Measurements from ENCODE around the gene EIF2D. TPM values are rescaled to one million over a fixed set of nuclear protein-coding genes. Genes with fewer than 3 reads are reported as not detected.

The EIF2D gene
- total and polyA plus RNA-seq, 2 of the 8 experiments (the other 6 are each of a cell fraction or from before 2014, with no cell fraction given) = 36.1 to 37.1 TPM

DNA sequence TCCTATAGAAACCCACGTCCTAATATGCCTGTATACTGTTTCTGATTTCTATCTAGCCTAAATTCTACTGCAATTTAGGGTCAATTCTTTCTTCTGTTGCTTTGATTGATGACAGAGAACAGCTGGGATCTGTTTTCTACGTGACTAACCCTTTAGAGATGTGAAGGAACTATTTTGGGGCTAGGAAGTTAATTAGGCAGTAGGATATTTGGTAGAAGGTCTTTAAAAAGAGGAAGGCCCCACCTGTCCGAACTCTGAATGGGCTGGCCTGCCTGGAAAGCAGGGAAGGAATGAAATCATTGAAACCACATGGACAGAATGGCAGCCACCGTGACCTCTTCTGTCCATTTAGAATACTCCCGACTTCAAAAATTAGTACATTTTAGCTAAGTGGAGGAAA lies 21.0 kb downstream of the EIF2D start:
- no peak overlapping the region for H3K27ac ChIP-seq (ENCODE audit: low read depth, low read length)
- CTCF ChIA-PET (ENCODE audit: partially characterized antibody) = interaction anchor here (0.6 to 4.3 kb wide), 23 partner anchors 8 to 641 kb away, joined by 3 to 27 read pairs (median 5); partner anchors contain the start of genes EIF2D and IKBKE

More for the DNA sequence above, 21.0 kb downstream of the EIF2D start:
- Histone ChIP-seq H3K9me3 (ENCODE audit: insufficient read depth in 2 of 2, low read depth in 1 of 2, low read length in 1 of 2) (no peaks in the 10 kb centered on the region), H3K27me3 (replicated peaks in 1 of 4; ENCODE audit: control insufficient read depth in 3 of 4, extremely low read depth in 1 of 4, insufficient read depth in 3 of 4, low read length in 3 of 4) (no peaks in the 10 kb centered on the region), H2AK5ac (ENCODE audit: low read depth, low read length) (no peak overlapping the region), H4K91ac (replicated peaks; ENCODE audit: insufficient read length, low read length) (no peak overlapping the region), H4K5ac (ENCODE audit: insufficient read length, low read depth, low read length) (no peak overlapping the region), H3K23me2 (ENCODE audit: low read depth, low read length) (no peaks in the 10 kb centered on the region), H4K20me1 (replicated peaks in 1 of 2; ENCODE audit: control insufficient read depth in 1 of 2, insufficient read depth in 2 of 2, low read length in 2 of 2) (no peaks in the 10 kb centered on the region), H3K4me2 (ENCODE audit: insufficient read depth in 1 of 2, low read depth in 2 of 2, low read length in 2 of 2) (no peak overlapping the region), H3K79me2 (ENCODE audit: control insufficient read depth in 1 of 2, insufficient read depth in 2 of 2, low read length in 2 of 2) (no peaks in the 10 kb centered on the region), H3K4me3 (ENCODE audit: extremely low read depth in 1 of 4, insufficient read depth in 2 of 4, low read depth in 3 of 4, low read length in 4 of 4) (no peak overlapping the region), H3K23ac (ENCODE audit: insufficient read length) (no peak overlapping the region), H3K4me1 (replicated peaks in 1 of 4; ENCODE audit: control insufficient read depth in 3 of 4, insufficient read depth in 4 of 4, low read length in 3 of 4) (no peaks in the 10 kb centered on the region), H2AFZ (ENCODE audit: low read length) (no peak overlapping the region), H2BK120ac (replicated peaks; ENCODE audit: low read depth, low read length) (no peak overlapping the region), H3K14ac (ENCODE audit: insufficient read length) (no peak overlapping the region), H4K8ac (ENCODE audit: extremely low read depth, insufficient read depth, low read length) (no peak overlapping the region), H3K36me3 (ENCODE audit: control insufficient read depth in 2 of 4, insufficient read depth in 4 of 4, low read length in 3 of 4) (peaks cover 2 to 23% (median 13%) of the 10 kb centered on the region in 4 experiments; a peak in 7 of 8 replicates), H2BK20ac (ENCODE audit: low read length) (no peak overlapping the region), H3K9ac (replicated peaks in 1 of 4; ENCODE audit: extremely low read depth in 1 of 4, low read depth in 3 of 4, low read length in 3 of 4) (no peak overlapping the region), H2BK15ac (ENCODE audit: low read length) (no peak overlapping the region), H2BK5ac (ENCODE audit: low read depth, low read length) (no peak overlapping the region), H3K18ac (ENCODE audit: extremely low read depth, low read length) (no peak overlapping the region), H2BK12ac (ENCODE audit: low read depth, low read length) (no peak overlapping the region), H3K4ac (replicated peaks; ENCODE audit: insufficient read length, low read depth, low read length) (no peak overlapping the region), H3K79me1 (ENCODE audit: low read depth, low read length) (no peaks in the 10 kb centered on the region), H3K56ac (replicated peaks; ENCODE audit: insufficient read length, low read depth, low read length) (no peak overlapping the region)
- WGBS, 2 experiments (ENCODE audit: extremely low coverage in 1 of 2, insufficient coverage in 1 of 2, insufficient read length in 1 of 2, insufficient replicate concordance in 2 of 2, low coverage in 1 of 2, low lambda C conversion rate in 2 of 2, missing lambda C conversion rate in 1 of 2) = 82% methylated on average over 5 of the region's 5 CpGs; no CpG with 5 or more reads in 1 of the 2 experiments
- no peak for TF ChIP-seq BCL11A (IDR thresholded peaks at IDR 0.05; ENCODE audit: low read depth in 2 of 2, low read length in 2 of 2)
- TF ChIP-seq MAFK (IDR thresholded peaks at IDR 0.05; ENCODE audit: low read depth, low read length) = no peak
- TF ChIP-seq PHF8 (conservative IDR thresholded peaks at IDR 0.05; ENCODE audit: low read depth, low read length) = no peak
- TF ChIP-seq, protein P1, sequence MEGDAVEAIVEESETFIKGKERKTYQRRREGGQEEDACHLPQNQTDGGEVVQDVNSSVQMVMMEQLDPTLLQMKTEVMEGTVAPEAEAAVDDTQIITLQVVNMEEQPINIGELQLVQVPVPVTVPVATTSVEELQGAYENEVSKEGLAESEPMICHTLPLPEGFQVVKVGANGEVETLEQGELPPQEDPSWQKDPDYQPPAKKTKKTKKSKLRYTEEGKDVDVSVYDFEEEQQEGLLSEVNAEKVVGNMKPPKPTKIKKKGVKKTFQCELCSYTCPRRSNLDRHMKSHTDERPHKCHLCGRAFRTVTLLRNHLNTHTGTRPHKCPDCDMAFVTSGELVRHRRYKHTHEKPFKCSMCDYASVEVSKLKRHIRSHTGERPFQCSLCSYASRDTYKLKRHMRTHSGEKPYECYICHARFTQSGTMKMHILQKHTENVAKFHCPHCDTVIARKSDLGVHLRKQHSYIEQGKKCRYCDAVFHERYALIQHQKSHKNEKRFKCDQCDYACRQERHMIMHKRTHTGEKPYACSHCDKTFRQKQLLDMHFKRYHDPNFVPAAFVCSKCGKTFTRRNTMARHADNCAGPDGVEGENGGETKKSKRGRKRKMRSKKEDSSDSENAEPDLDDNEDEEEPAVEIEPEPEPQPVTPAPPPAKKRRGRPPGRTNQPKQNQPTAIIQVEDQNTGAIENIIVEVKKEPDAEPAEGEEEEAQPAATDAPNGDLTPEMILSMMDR (IDR thresholded peaks at IDR 0.05; ENCODE audit: control extremely low read depth in 1 of 3, insufficient read depth in 1 of 3, low read depth in 1 of 3, low read length in 3 of 3) = no peak
- TF ChIP-seq, protein P2, sequence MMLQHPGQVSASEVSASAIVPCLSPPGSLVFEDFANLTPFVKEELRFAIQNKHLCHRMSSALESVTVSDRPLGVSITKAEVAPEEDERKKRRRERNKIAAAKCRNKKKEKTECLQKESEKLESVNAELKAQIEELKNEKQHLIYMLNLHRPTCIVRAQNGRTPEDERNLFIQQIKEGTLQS (IDR thresholded peaks at IDR 0.05; ENCODE audit: insufficient read depth, low read depth, low read length) = no peak
- no peak for TF ChIP-seq CBX5 (IDR thresholded peaks at IDR 0.05; ENCODE audit: low read depth, low read length)
- no peak for FAIRE-seq
- POLR2A ChIA-PET (ENCODE audit: partially characterized antibody) = interaction anchor here (0.8 to 1.5 kb wide), 2 partner anchors 24 to 40 kb away, joined by 3 to 4 read pairs; no protein-coding TSS in a partner anchor
- no peak for DNase-seq (ENCODE audit: low read depth in 1 of 2, low spot score in 2 of 2)

Data from H1 (cell line).